ENCODE measurements around the gene PXMP4.
"Not testable (repeated sequence)": the region's sequence is repeated elsewhere in the genome, so short reads cannot be mapped to it uniquely, and the experiment has no call there.

The PXMP4 gene

GRCh38 chr20:33719989-33720709 lies at the start of gene PXMP4:
PXMP4 (minus strand) TSS chr20:33720310; CDS start chr20:33720207, 103 bp downstream.
- peak; percentile 99 for DNase-seq

- no peak for DNase-seq
Measured at GRCh38 chr20:33769043-33769442, 48.9 kb upstream of the PXMP4 start.

GRCh38 chr20:33767777-33768138 lies 47.6 kb upstream of the PXMP4 start:
- no peak for DNase-seq

DNA sequence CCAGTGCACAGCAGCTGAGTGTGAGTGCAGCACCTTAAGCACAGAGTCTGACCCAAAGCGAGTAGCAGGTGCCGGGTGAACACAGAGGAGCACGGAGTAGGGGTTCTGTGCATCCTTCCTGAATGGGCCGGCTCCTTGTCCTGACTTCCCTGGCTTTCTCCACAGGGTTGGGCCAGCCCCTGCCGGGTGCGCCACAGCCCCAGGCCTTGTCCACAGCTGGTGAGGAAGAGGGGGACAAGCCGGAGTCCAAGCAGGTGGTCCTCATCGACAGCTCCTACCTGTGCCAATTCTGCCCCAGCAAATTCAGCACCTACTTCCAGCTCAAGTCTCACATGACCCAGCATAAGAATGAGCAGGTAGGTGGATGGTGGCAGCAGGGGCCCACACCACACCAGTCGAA lies 46.6 kb upstream of the PXMP4 start:
- DNase-seq = no peak

- DNase-seq = no peak
Measured at GRCh38 chr20:33765592-33765991, 45.5 kb upstream of the PXMP4 start.

GRCh38 chr20:33765099-33765498 lies 45.0 kb upstream of the PXMP4 start:
- DNase-seq = no peak

- DNase-seq = no peak
Measured at GRCh38 chr20:33761698-33762250, 41.7 kb upstream of the PXMP4 start.

DNA sequence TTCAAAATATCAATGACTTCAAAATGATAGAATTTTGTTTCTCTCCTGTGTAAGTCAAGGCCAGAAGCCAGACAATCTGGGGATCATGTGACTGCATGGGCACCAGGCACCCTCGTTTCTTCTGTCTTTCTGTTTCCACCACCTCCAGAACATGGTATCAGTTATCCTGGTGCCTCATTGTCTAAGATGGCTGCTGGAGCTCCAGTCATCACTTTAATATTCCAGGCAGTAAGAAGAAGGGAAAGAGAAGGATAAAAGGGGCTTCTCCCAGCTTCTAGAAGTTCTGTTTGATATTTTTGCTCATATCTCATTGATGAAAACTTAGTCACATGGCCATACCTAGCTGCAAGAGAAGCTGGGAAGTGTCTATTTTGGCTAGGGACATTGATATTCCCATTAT lies 37.3 kb upstream of the PXMP4 start:
- DNase-seq = no peak

DNA sequence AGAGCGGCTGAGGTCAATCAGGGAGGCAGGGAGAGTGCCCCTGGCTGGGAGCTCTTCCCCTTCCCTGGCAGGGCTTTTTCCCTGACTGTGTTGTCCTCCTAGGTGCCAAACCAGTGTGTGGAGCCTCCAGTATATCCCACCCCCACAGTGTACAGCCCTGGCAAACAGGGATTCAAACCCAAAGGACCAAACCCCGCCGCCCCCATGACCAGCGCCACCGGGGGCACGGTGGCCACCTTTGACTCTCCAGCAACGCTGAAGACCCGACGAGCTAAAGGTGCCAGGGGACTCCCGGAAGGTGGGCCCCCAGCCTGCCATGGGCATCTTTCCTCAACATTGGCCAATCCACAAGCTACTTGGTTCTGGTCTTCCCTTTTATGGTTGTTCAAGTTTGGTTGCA lies 36.9 kb upstream of the PXMP4 start:
- no peak for DNase-seq

GRCh38 chr20:33755936-33756490 lies 35.9 kb upstream of the PXMP4 start:
- not testable (repeated sequence) for DNase-seq

DNA sequence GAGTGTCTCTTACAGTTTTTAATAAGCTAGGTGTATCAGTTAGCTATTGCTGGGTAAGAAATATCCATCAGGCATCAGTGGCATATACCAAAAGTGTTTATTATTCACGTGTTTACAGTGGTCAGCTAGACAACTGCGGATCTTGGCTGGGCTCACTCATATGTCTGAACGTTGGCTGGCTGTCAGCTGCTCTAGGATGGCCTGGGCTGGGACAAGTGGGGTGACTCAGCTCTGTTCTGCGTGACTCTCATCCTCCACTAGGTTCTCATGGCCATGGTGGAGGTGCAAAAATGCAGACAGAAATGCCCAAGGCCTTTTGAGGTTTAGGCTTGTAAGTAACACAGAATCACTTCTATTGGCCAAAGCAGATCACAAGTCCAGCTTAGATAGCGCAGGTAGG lies 33.7 kb upstream of the PXMP4 start:
- DNase-seq = no peak

DNA sequence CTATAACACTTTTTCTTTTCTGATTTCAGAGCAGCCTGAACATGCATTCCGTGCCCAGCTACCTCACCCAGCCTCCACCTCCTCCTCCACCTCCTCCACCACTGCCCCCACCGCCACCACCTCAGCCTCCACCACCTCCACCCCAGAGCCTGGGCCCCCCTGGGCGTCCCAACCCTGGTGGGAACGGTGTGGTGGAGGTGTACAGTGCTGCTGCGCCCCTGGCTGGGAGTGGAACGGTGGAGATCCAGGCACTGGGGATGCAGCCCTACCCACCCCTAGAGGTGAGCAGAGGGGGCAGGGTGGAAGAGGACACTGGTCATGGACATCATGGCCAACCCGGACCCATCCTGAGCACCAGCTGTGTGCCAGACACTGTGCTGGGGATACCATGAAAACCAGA lies 33.0 kb upstream of the PXMP4 start:
- no peak for DNase-seq

DNA sequence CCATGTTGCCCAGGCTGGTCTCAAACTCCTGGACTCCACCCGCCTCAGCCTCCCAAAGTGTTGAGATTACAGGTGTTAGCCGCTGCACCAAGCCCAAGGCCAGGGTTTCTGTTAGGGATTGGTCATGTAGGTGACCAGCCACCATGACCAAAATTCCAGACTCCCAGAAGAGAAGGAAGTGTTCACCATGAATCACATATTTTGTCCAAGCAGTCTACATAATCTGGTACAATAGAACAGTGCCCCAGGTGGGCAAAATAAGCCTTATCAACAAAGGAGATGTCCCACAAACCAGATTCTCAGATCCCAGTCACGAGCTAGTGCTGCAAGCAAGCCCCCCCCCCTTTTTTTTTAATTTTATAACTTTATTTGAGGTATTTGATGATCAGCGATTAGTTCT lies 31.7 kb upstream of the PXMP4 start:
- no peak for DNase-seq

- no peak for DNase-seq
Measured at GRCh38 chr20:33746325-33746998, 26.4 kb upstream of the PXMP4 start.

DNA sequence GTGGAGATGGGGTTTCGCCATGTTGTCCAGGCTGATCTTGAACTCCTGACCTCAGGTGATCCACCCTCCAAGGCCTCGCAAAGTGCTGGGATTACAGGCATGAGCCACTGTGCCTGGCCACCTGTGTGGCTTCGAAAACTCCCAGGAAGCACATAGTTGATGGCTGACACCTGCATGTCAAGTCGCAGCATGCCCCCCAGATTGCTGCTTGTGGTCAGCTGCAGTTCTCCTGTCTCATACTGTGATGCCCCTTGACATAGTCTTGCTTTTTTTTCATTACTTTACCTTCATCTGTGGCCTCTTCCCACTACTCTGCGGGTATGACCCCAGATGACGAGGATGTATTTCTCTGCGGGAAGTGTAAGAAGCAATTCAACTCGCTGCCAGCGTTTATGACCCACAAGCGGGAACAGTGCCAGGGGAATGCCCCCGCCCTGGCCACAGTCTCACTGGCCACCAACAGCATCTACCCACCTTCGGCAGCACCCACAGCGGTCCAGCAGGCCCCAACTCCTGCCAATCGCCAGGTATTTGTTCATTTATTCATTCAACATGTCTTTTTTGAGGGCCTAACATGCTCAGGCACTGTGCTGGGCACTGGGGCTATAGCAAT lies 24.8 kb upstream of the PXMP4 start:
- no peak for DNase-seq

DNA sequence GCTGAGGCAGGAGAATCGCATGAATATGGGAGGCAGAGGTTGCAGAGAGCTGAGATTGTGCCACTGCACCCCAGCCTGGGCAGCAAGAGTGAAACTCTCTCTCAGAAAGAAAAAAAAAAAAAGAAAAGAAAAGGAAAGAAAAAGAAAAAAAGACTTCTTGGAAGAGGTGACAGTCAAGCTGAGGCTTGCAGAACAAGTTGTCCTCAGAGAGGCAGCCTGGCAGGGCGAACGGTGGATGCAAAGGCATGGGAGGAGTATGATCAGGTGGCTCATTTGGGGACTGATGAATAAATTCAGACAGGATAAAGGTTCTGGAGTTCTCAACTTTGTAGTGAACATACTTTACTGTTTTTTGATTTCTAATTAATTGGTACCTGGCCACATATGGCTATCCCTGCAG lies 24.1 kb upstream of the PXMP4 start:
- no peak for DNase-seq

- DNase-seq = no peak
Measured at GRCh38 chr20:33740189-33740588, 20.1 kb upstream of the PXMP4 start.

DNA sequence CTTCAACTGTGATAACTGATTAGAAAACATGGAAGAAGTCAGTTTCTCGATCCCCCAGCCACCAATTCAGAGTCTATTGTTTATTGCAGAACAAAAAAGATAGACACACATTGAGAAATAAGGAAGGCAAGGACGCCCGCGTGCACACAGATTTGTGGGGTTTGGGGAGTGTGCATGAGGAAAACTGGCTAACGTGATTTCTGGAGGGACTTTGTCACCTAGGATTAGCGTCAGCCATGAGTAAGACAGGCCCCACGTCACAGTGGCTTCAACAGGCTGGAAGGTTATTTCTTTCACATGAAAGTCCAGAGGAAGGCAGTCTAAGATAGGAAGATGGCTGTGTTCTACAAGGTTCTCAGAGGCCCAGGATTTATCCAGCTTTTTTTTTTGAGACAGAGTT lies 19.4 kb upstream of the PXMP4 start:
- no peak for DNase-seq

DNA sequence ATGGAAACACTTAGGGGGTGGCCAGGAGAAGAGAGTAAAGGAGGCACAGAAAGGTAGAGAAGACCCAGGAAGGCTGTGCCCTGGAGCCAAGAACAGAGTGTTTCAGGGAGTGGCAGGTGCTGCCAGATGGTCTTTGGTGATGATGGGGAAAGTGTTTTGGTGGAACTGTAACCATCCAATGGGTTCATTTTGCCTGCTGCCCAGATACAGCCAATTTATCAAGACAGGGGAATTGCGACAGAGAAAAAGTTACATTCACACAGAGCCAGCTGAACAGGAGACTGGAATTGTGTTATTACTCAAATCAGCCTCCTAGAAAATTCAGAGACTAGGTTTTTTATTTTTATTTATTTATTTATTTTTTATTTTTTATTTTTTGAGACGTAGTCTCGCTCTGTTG lies 16.9 kb upstream of the PXMP4 start:
- DNase-seq = no peak

GRCh38 chr20:33733654-33734576 lies 13.8 kb upstream of the PXMP4 start:
- DNase-seq = no peak

- DNase-seq = peak; percentile 99
Measured at GRCh38 chr20:33732166-33732970, 12.3 kb upstream of the PXMP4 start.

DNA sequence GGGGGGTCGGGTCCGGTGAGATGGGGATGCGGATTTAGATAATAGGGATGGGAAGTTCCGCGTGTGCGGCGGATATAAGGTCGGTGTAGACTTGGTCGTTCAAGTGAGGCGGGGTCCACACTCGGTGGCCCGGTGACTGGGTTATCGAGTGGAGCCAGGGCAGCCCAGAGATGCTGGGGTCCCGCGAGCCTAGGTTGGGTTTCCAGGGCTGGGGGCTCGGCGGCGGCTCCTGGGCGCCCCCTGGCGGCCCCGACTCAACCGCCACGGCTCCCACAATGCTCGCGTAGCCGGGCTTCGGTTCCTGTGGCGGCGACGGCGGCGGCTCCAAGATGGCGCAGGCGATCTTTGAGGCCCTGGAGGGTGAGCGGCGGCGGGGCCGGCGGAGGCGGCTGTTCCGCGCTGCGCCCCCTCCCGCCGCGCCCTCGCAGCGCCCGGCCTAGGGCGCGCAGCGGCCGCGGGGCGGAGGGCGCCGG lies 11.6 kb upstream of the PXMP4 start, which contains the start of gene ZNF341:
ZNF341 (plus strand) TSS at position 304 of the 473 bp plus-strand sequence; CDS start at position 330, 26 bp downstream.
- peak; percentile 99 for DNase-seq
